Testis (tissue), 3 donors: ENCODE measurements around the gene NPEPL1. TPM values are rescaled to one million over a fixed set of nuclear protein-coding genes. Genes with fewer than 3 reads are reported as not detected.

Experiments
- DNase-seq: peaks from one replicate; pipeline ENCODE4 v3.0.0-alpha.2; 2019
- H3K27ac ChIP-seq, 2 donors: fragments of 200-600 bp; sonication (generic); one replicate each; pipeline ENCODE4 v1.5.1; 2019
- H3K27me3 ChIP-seq: fragments of 200-600 bp; sonication (generic); one replicate; pipeline ENCODE4 v1.5.1; 2019
- H3K36me3 ChIP-seq: fragments of 200-600 bp; sonication (generic); one replicate; pipeline ENCODE4 v1.5.1; 2017; ENCODE audit warnings: low read depth; ENCODE audit errors: missing control alignments
- H3K4me1 ChIP-seq: fragments of 200-600 bp; sonication (generic); one replicate; pipeline ENCODE4 v1.5.1; 2019
- H3K4me3 ChIP-seq, 2 donors: fragments of 200-600 bp; sonication (generic); one replicate each; pipeline ENCODE4 v1.5.1; 2017 to 2019
- H3K9me3 ChIP-seq: fragments of 200-600 bp; sonication (generic); one replicate; pipeline ENCODE4 v1.5.1; 2017
- POLR2A ChIP-seq: fragments of 450-650 bp; IDR thresholded peaks from one replicate; pipeline ENCODE4 v1.6.1; 2017; ENCODE audit warnings: antibody characterized with exemption, mild to moderate bottlenecking, moderate library complexity
- WGBS, 2 donors: methylation state at CpG; one replicate each; pipeline ENCODE4 v1.1.5; 2018; 5-methylcytosine and 5-hydroxymethylcytosine counted together
- intact Hi-C: fragments of 100-400 bp; cut with DNase I; formaldehyde crosslinking; loops from one replicate; pipeline ENCODE4 v1.15.1; 2023; ENCODE audit warnings: low total_unique reads
- polyA plus RNA-seq: library from polyadenylated mRNA; stranded (reverse); fragments of 350-450 nt; fragmentation: Illumina TruSeq; extraction: RNeasy Lipid Tissue Mini Kit (QIAGEN cat#74804); gene quantifications from one replicate; pipeline ENCODE4 v1.2.3, GENCODE V29; 2014; ENCODE audit warnings: low read depth, low replicate concordance; ENCODE audit not compliant: insufficient read depth
- total RNA-seq, 2 donors: library from RNA; depleted of rRNA; stranded (reverse); fragments of >200 nt; gene quantifications; one replicate each; pipeline ENCODE4 v1.2.3, GENCODE V29; 2016
- TF ChIP-seq, protein P1 (sequence below), 3 experiments: fragments of 450-650 bp in 2 of 3; fragments of 200-600 bp in 1 of 3; sonication (generic) in 1 of 3; IDR thresholded peaks; one replicate each; pipeline ENCODE4 v1.5.1; 2016 to 2019; ENCODE audit warnings: antibody characterized with exemption in 3 of 3, mild to moderate bottlenecking in 2 of 3, moderate library complexity in 1 of 3

The NPEPL1 gene
- total and polyA plus RNA-seq, 3 donors from 2014 or later = 47.6 to 79.9 (median 56.3) TPM

DNA sequence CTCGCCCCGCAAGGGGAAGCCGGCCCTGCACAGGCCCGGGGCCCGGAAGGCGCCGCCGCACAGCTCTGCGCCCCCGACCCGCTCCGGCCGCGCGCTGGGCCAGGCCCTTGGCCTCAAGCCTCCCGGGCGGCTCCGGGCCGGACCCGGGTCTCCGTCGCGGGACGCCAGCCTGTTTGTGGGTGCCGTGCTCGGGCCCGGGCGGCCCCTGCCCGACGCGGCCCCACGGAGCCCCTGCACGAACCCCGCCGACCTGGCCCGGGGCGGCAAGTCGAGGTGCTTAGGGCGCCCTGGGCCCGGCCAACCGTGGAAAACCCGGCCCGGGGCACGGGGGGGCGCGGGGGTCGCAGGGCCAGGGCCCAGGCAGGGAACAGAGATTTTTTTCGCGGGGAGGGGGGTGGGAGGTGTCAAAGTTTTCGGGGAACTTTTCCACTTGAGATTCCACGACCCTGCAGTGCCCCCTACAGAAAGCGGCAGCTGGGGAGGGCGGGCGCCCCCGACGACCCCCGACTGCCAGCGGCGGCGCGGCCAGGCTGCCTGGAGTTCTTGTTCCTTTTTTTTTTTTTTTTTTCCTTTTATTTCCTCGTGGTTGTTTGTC lies 42.3 kb upstream of the NPEPL1 start:
- H3K9me3 ChIP-seq = no peaks in the 10 kb centered on the region
- intact Hi-C loops = loop anchor here (10.0 kb wide), 1 partner anchor 45 kb away; no protein-coding TSS in a partner anchor
- H3K36me3 ChIP-seq = no peaks in the 10 kb centered on the region
- peaks cover 8% of the 10 kb centered on the region for H3K4me1 ChIP-seq
- peak overlapping the region; percentile 93 to 98 for H3K4me3 ChIP-seq
- WGBS, 2 donors = 0 to 1% methylated on average over 16 to 38 of the region's 62 CpGs
- H3K27me3 ChIP-seq = no peaks in the 10 kb centered on the region
- peak; percentile 49 for DNase-seq
- peak overlapping the region; percentile 90 to 93 for H3K27ac ChIP-seq
- TF ChIP-seq POLR2A = no peak
- TF ChIP-seq, protein P1, sequence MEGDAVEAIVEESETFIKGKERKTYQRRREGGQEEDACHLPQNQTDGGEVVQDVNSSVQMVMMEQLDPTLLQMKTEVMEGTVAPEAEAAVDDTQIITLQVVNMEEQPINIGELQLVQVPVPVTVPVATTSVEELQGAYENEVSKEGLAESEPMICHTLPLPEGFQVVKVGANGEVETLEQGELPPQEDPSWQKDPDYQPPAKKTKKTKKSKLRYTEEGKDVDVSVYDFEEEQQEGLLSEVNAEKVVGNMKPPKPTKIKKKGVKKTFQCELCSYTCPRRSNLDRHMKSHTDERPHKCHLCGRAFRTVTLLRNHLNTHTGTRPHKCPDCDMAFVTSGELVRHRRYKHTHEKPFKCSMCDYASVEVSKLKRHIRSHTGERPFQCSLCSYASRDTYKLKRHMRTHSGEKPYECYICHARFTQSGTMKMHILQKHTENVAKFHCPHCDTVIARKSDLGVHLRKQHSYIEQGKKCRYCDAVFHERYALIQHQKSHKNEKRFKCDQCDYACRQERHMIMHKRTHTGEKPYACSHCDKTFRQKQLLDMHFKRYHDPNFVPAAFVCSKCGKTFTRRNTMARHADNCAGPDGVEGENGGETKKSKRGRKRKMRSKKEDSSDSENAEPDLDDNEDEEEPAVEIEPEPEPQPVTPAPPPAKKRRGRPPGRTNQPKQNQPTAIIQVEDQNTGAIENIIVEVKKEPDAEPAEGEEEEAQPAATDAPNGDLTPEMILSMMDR (IDR thresholded peaks at IDR 0.05) = no peak

DNA sequence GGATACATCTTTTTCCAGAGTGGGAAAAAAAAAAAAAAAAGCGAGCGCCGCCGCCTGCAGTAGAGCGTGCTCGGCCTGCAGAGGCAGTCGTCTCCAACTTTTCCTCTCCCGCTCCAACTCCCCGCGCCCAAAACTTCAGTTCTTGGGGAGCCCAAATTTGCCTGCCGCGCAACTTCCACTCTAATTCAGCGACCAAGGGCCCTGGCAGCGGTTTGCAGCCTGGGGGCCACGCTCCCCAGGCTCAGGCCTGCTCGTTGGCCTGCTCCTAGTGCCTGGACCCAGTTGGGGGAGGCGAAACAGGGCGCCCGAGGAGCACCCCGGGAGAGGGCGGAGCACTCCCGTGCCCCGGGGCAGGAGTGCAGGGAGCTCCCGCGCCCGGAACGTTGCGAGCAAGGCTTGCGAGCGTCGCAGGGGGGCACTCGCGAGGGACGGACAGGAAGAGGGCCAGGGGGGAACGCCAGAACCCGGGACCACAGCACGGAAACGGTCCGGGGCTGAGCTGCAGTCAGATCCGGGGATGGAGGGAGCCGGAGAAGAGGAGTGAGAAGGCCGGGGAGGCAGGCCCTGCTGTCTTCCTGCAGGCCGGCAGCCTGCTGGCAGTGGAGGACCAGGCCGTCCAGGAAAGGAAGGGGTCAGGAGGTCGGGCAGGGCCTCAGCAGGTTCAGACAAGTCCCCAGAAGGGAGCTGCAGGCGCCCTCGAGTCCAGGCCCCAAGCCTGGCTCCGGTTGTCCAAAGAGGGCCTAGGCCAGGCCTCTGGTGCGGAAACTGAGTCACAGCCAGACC lies 41.6 kb upstream of the NPEPL1 start, which contains the start of gene STX16:
STX16 (plus strand) TSS at position 508 of the 783 bp plus-strand sequence. CDS start 724 bp downstream, outside the sequence.
- peak; percentile 91 for DNase-seq
- WGBS, 2 donors = 0 to 1% methylated on average over 46 to 49 of the region's 49 CpGs
- intact Hi-C loops = loop anchor here (10.0 kb wide), 1 partner anchor 46 kb away; no protein-coding TSS in a partner anchor
- TF ChIP-seq, protein P1 (IDR thresholded peaks at IDR 0.05) = peak; percentile 29 to 69 (median 59)
- TF ChIP-seq POLR2A = no peak
- peak within 1 kb of the TSS; percentile 90 to 93 for H3K27ac ChIP-seq
- peak within 1 kb of the TSS; percentile 93 to 98 for H3K4me3 ChIP-seq
- peaks cover 10% of the 10 kb centered on the region for H3K4me1 ChIP-seq
- H3K27me3 ChIP-seq = no peaks in the 10 kb centered on the region
- no peaks in the 10 kb centered on the region for H3K9me3 ChIP-seq
- H3K36me3 ChIP-seq = no peaks in the 10 kb centered on the region

DNA sequence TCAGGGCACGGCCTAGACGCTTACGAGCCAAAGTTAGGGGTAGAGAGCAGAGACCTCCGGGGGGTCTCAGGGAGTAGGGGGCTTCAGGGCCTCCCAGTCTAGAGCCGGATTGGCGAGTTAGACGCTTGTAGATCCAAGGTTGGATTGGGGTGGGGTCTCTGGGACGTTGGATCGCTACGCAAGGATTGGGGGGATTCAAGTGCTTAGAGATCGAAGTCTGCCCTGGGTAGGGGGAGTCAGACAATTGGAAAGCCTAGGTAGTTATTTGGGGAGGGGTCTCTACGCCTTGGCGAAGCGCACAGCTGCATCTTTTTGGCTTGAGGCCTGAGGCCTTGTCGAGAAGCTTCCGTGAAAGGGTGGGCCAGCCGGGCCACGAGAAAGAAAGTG lies 41.0 kb upstream of the NPEPL1 start:
- peaks cover 14% of the 10 kb centered on the region for H3K4me1 ChIP-seq
- H3K36me3 ChIP-seq = no peaks in the 10 kb centered on the region
- H3K27me3 ChIP-seq = no peaks in the 10 kb centered on the region
- DNase-seq = no peak
- H3K27ac ChIP-seq = peak overlapping the region; percentile 90 to 93
- TF ChIP-seq POLR2A = no peak
- TF ChIP-seq, protein P1 (IDR thresholded peaks at IDR 0.05) = no peak
- H3K4me3 ChIP-seq = peak overlapping the region; percentile 93 to 98
- H3K9me3 ChIP-seq = no peaks in the 10 kb centered on the region
- intact Hi-C loops = loop anchor here (10.0 kb wide), 1 partner anchor 47 kb away; no protein-coding TSS in a partner anchor
- 0 to 1% methylated on average over 18 of the region's 18 CpGs for WGBS, 2 donors

DNA sequence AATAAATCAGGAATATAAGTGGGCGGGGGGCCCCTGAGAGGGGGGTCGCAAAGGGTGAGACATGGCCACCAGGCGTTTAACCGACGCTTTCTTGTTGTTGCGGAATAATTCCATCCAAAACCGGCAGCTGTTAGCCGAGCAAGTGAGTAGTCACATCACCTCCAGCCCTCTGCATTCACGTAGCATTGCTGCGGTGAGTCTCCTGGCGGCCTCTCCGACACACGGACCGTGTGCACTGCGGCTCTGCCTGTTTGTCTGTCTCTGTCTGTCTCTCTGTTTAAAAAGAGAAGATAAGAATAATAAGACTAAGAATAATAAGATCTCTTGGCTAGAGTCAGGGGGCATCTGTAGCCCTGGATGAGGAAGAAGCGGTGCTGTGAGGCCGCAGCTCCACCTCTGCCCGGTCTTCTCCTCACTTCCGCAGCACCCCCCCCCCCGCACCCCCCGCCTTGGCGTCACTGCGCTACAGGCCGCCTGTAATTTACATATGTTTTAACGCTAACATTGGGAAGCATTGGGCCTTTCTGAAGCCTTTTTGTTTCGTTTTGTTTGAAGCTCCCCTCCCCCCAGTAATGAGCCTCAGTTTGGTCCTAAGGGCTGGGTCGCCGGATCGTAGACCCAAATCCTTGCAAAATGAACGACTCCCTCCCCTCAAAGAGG lies 40.5 kb upstream of the NPEPL1 start:
- no peaks in the 10 kb centered on the region for H3K9me3 ChIP-seq
- H3K36me3 ChIP-seq = no peaks in the 10 kb centered on the region
- peak overlapping the region; percentile 90 to 93 for H3K27ac ChIP-seq
- no peaks in the 10 kb centered on the region for H3K27me3 ChIP-seq
- WGBS, 2 donors = 0 to 1% methylated on average over 29 to 30 of the region's 30 CpGs
- H3K4me1 ChIP-seq = peaks cover 14% of the 10 kb centered on the region
- intact Hi-C loops = loop anchor here (10.0 kb wide), 1 partner anchor 47 kb away; no protein-coding TSS in a partner anchor
- H3K4me3 ChIP-seq = peak overlapping the region; percentile 93 to 98
- no peak for TF ChIP-seq POLR2A
- TF ChIP-seq, protein P1 (IDR thresholded peaks at IDR 0.05) = no peak
- DNase-seq = peak; percentile 68
